GM23338 (cell line): ENCODE measurements around the gene MYH15. TPM values are rescaled to one million over a fixed set of nuclear protein-coding genes. Genes with fewer than 3 reads are reported as not detected.

Source experiments
- ATAC-seq: fragments of 200-7000 bp; cut with Tn5 transposase; 3 replicates; pipeline ENCODE4 v1.9.1; 2020
- DNase-seq: peaks from one replicate; pipeline ENCODE4 v3.0.0-alpha.2; 2015; ENCODE audit warnings: low spot score
- H2AFZ ChIP-seq: fragments of 200-600 bp; sonication (generic); 2 replicates; pipeline ENCODE4 v1.8.0; 2016; ENCODE audit warnings: antibody characterized with exemption, mild to moderate bottlenecking, moderate library complexity
- H3F3A ChIP-seq: fragments of 200-600 bp; sonication (generic); replicated peaks from 2 replicates; pipeline ENCODE4 v1.8.0; 2017; ENCODE audit warnings: antibody characterized with exemption, mixed run types, low read depth
- H3K27ac ChIP-seq: fragments of 200-600 bp; sonication (generic); 2 replicates; pipeline ENCODE4 v1.6.1; 2016; ENCODE audit warnings: low read depth
- H3K27me3 ChIP-seq: fragments of 200-600 bp; sonication (generic); 2 replicates; pipeline ENCODE4 v1.8.0; 2016; ENCODE audit warnings: mild to moderate bottlenecking, mixed run types, moderate library complexity; ENCODE audit not compliant: insufficient read depth
- H3K36me3 ChIP-seq: fragments of 200-600 bp; sonication (generic); 2 replicates; pipeline ENCODE4 v1.8.0; 2016; ENCODE audit warnings: mild to moderate bottlenecking; ENCODE audit not compliant: insufficient read depth
- H3K4me1 ChIP-seq: fragments of 200-600 bp; sonication (generic); 2 replicates; pipeline ENCODE4 v1.8.0; 2016; ENCODE audit warnings: mild to moderate bottlenecking, moderate library complexity; ENCODE audit not compliant: insufficient read depth
- H3K4me2 ChIP-seq: fragments of 200-600 bp; sonication (generic); 2 replicates; pipeline ENCODE4 v1.7.1; 2017; ENCODE audit warnings: mixed run types
- H3K4me3 ChIP-seq: fragments of 200-600 bp; sonication (generic); 2 replicates; pipeline ENCODE4 v1.6.1; 2016; ENCODE audit warnings: mixed run types
- H3K79me2 ChIP-seq: fragments of 200-600 bp; sonication (generic); replicated peaks from 2 replicates; pipeline ENCODE4 v1.8.0; 2017; ENCODE audit warnings: mild to moderate bottlenecking; ENCODE audit not compliant: insufficient read depth
- H3K9me2 ChIP-seq: fragments of 200-600 bp; sonication (generic); 2 replicates; pipeline ENCODE4 v1.8.0; 2017; ENCODE audit not compliant: insufficient read depth
- H4K20me1 ChIP-seq: fragments of 200-600 bp; sonication (generic); replicated peaks from 2 replicates; pipeline ENCODE4 v1.8.0; 2017; ENCODE audit warnings: mild to moderate bottlenecking; ENCODE audit not compliant: insufficient read depth
- H3K27ac Mint-ChIP-seq: 2 replicates; pipeline ENCODE4 v1.8.0; 2020; ENCODE audit warnings: inconsistent platforms, mild to moderate bottlenecking, moderate library complexity, mixed read lengths
- H3K27me3 Mint-ChIP-seq: 3 replicates; pipeline ENCODE4 v1.8.0; 2022; ENCODE audit warnings: low read depth, mild to moderate bottlenecking, moderate library complexity, mixed read lengths, inconsistent platforms; ENCODE audit not compliant: insufficient read depth, poor library complexity
- H3K36me3 Mint-ChIP-seq: 3 replicates; pipeline ENCODE4 v1.8.0; 2021; ENCODE audit warnings: low read depth, mild to moderate bottlenecking, inconsistent platforms, moderate library complexity, mixed read lengths
- H3K4me1 Mint-ChIP-seq: 3 replicates; pipeline ENCODE4 v1.8.0; 2020; ENCODE audit warnings: mild to moderate bottlenecking, inconsistent platforms, mixed read lengths
- H3K4me3 Mint-ChIP-seq: 3 replicates; pipeline ENCODE4 v1.8.0; 2021; ENCODE audit warnings: moderate library complexity, mild to moderate bottlenecking, inconsistent platforms, mixed read lengths
- H3K9me3 Mint-ChIP-seq: 3 replicates; pipeline ENCODE4 v1.8.0; 2020; ENCODE audit warnings: moderate library complexity, mild to moderate bottlenecking, inconsistent platforms, mixed read lengths
- CTCF ChIP-seq, 2 experiments: fragments of 200-600 bp in 1 of 2; sonication (generic) in 1 of 2; conservative IDR thresholded peaks; 2 replicates each; pipeline versions ENCODE4 v1.5.1 to v1.6.1; 2016 to 2017; ENCODE audit warnings: antibody characterized with exemption in 2 of 2, low read depth in 2 of 2, mild to moderate bottlenecking in 2 of 2, moderate library complexity in 1 of 2
- ETS1 ChIP-seq: IDR thresholded peaks from 2 replicates; pipeline ENCODE4 v1.6.1; 2016; ENCODE audit warnings: antibody characterized with exemption
- EZH2 ChIP-seq: fragments of 200-600 bp; sonication (generic); IDR thresholded peaks from one replicate; pipeline ENCODE4 v1.8.0; 2017; ENCODE audit warnings: antibody characterized with exemption, mild to moderate bottlenecking, low read depth; ENCODE audit not compliant: unreplicated experiment
- NANOG ChIP-seq: IDR thresholded peaks from 2 replicates; pipeline ENCODE4 v1.6.1; 2016; ENCODE audit warnings: antibody characterized with exemption, borderline replicate concordance
- REST ChIP-seq: IDR thresholded peaks from one replicate; pipeline ENCODE4 v1.6.1; 2018; ENCODE audit warnings: antibody characterized with exemption; ENCODE audit not compliant: unreplicated experiment
- STAT1 ChIP-seq: IDR thresholded peaks from one replicate; pipeline ENCODE4 v1.6.1; 2016; ENCODE audit warnings: antibody characterized with exemption; ENCODE audit not compliant: unreplicated experiment
- ZNF331 ChIP-seq: fragments of 250-450 bp; sonication (Bioruptor Pico); IDR thresholded peaks from 2 replicates; pipeline ENCODE4 v1.5.0; 2020; ENCODE audit warnings: low read depth, mild to moderate bottlenecking, moderate library complexity
- ZNF462 ChIP-seq: fragments of 250-450 bp; sonication (Bioruptor Pico); IDR thresholded peaks from 2 replicates; pipeline ENCODE4 v1.5.0; 2020; ENCODE audit warnings: mild to moderate bottlenecking, moderate library complexity
- polyA plus RNA-seq: library from polyadenylated mRNA; unstranded; fragments of >200 nt; fragmentation: Nextera tagmentation; extraction: Ambion mirVana; gene quantifications from 2 replicates; pipeline ENCODE4 v1.2.1, GENCODE V29; 2016
- total RNA-seq: library from RNA; depleted of rRNA; stranded (reverse); fragments of >200 nt; shearing (Covaris generic); gene quantifications from 2 replicates; pipeline ENCODE4 v1.2.3, GENCODE V29; 2014

Gene MYH15
- total and polyA plus RNA-seq, 2 experiments from 2014 or later = 0.07 TPM; not detected in 1

GRCh38 chr3:108546692-108547091 lies 36.3 kb upstream of the MYH15 start (continued):
- TF ChIP-seq REST = no peak
- no peak for TF ChIP-seq NANOG
- no peak for TF ChIP-seq CTCF (conservative IDR thresholded peaks at IDR 0.05; ENCODE audit: low read depth in 2 of 2)
- no peak for TF ChIP-seq EZH2
- TF ChIP-seq ETS1 = no peak
- no peak for TF ChIP-seq STAT1
- TF ChIP-seq ZNF331 (CRISPR knock-in tag) = no peak

- H3K79me2 ChIP-seq = no peaks in the 10 kb centered on the region
- ATAC-seq (no peak), DNase-seq (no peak)
- no peak overlapping the region for H3K4me3 ChIP-seq
- no peaks in the 10 kb centered on the region for H3F3A ChIP-seq
- H2AFZ ChIP-seq = no peak overlapping the region
- Mint-ChIP-seq H3K4me1 (no peaks in the 10 kb centered on the region; the same call in 2 of the 3 replicates), H3K27me3 (no peaks in the 10 kb centered on the region), H3K27ac (no peak overlapping the region), H3K9me3 (no peaks in the 10 kb centered on the region), H3K4me3 (no peak overlapping the region), H3K36me3 (peaks cover 40% of the 10 kb centered on the region)
- H3K4me1 ChIP-seq = no peaks in the 10 kb centered on the region
- no peaks in the 10 kb centered on the region for H4K20me1 ChIP-seq
- no peaks in the 10 kb centered on the region for H3K9me2 ChIP-seq
- no peak overlapping the region for H3K4me2 ChIP-seq
- H3K27me3 ChIP-seq = no peaks in the 10 kb centered on the region
- no peak overlapping the region for H3K27ac ChIP-seq
- H3K36me3 ChIP-seq = peaks cover 6% of the 10 kb centered on the region; the same call in 1 of the 2 replicates
- TF ChIP-seq CTCF (conservative IDR thresholded peaks at IDR 0.05; ENCODE audit: low read depth in 2 of 2) (no peak), ZNF462 (no peak), NANOG (no peak)
Measured at GRCh38 chr3:108546247-108546646, 35.9 kb upstream of the MYH15 start.
